Astrocyte (in vitro differentiated cells and primary cell): ENCODE data around the gene TMEM222. TPM values are rescaled to one million over a fixed set of nuclear protein-coding genes. Genes with fewer than 3 reads are reported as not detected.
A peak's percentile ranks its signal among the peaks of the same experiment; 100 is the strongest.

Source experiments
- DNase-seq: peaks from one replicate; pipeline ENCODE4 v3.0.0-alpha.2; 2010; ENCODE audit warnings: low read depth
- FAIRE-seq: peaks from 2 replicates; lab custom pipeline; 2011; peaks lifted over from hg19 to GRCh38; lab: Jason Lieb, UNC
- H2AFZ ChIP-seq: 2 replicates; pipeline ENCODE4 v1.6.0; 2012; ENCODE audit warnings: low read depth, low read length, inconsistent platforms
- H3K27ac ChIP-seq: 2 replicates; pipeline ENCODE4 v1.5.1; 2011; ENCODE audit warnings: low read depth, low read length, inconsistent platforms
- H3K27me3 ChIP-seq: 2 replicates; pipeline ENCODE4 v1.6.0; 2011; ENCODE audit warnings: low read length, inconsistent platforms; ENCODE audit not compliant: insufficient read depth
- H3K36me3 ChIP-seq: 2 replicates; pipeline ENCODE4 v1.5.1; 2011; ENCODE audit warnings: low read length, inconsistent platforms; ENCODE audit not compliant: insufficient read depth
- H3K4me1 ChIP-seq: 2 replicates; pipeline ENCODE4 v1.5.1; 2011; ENCODE audit warnings: low read length, inconsistent platforms; ENCODE audit not compliant: insufficient read depth
- H3K4me2 ChIP-seq: 2 replicates; pipeline ENCODE4 v1.6.0; 2012; ENCODE audit warnings: low read length, inconsistent platforms
- H3K4me3 ChIP-seq: 2 replicates; pipeline ENCODE4 v1.5.1; 2011; ENCODE audit warnings: low read depth, mild to moderate bottlenecking, low read length, inconsistent platforms; ENCODE audit not compliant: insufficient read depth
- H3K79me2 ChIP-seq: 2 replicates; pipeline ENCODE4 v1.6.0; 2012; ENCODE audit warnings: mild to moderate bottlenecking, low read length, inconsistent platforms; ENCODE audit not compliant: insufficient read depth
- H3K9ac ChIP-seq: 2 replicates; pipeline ENCODE4 v1.6.0; 2012; ENCODE audit warnings: mild to moderate bottlenecking, low read length, inconsistent platforms
- H3K9me3 ChIP-seq: 2 replicates; pipeline ENCODE4 v1.5.1; 2012; ENCODE audit warnings: low read depth, mild to moderate bottlenecking, low read length, inconsistent platforms; ENCODE audit not compliant: insufficient read depth
- H4K20me1 ChIP-seq: 2 replicates; pipeline ENCODE4 v1.6.0; 2012; ENCODE audit warnings: low read length, inconsistent platforms; ENCODE audit not compliant: insufficient read depth
- H3K27ac Mint-ChIP-seq: one replicate; pipeline ENCODE4 v1.8.0; 2021; ENCODE audit warnings: mild to moderate bottlenecking, mixed read lengths; ENCODE audit not compliant: unreplicated experiment
- H3K27me3 Mint-ChIP-seq: one replicate; pipeline ENCODE4 v1.8.0; 2021; ENCODE audit warnings: low read depth, mixed read lengths; ENCODE audit not compliant: unreplicated experiment
- H3K36me3 Mint-ChIP-seq: one replicate; pipeline ENCODE4 v1.8.0; 2021; ENCODE audit warnings: low read depth, mixed read lengths; ENCODE audit not compliant: unreplicated experiment
- H3K4me1 Mint-ChIP-seq: one replicate; pipeline ENCODE4 v1.8.0; 2021; ENCODE audit warnings: low read depth, mixed read lengths; ENCODE audit not compliant: unreplicated experiment
- H3K4me3 Mint-ChIP-seq: one replicate; pipeline ENCODE4 v1.8.0; 2021; ENCODE audit warnings: mild to moderate bottlenecking, moderate library complexity, mixed read lengths; ENCODE audit not compliant: unreplicated experiment
- H3K9me3 Mint-ChIP-seq: one replicate; pipeline ENCODE4 v1.8.0; 2021; ENCODE audit warnings: mild to moderate bottlenecking, mixed read lengths; ENCODE audit not compliant: unreplicated experiment
- EZH2 ChIP-seq: IDR thresholded peaks from 2 replicates; pipeline ENCODE4 v1.6.1; 2012; ENCODE audit warnings: mild to moderate bottlenecking, low read length, inconsistent platforms; ENCODE audit not compliant: insufficient read depth
- total RNA-seq: library from RNA; stranded (reverse); gene quantifications from 2 replicates; pipeline ENCODE4 v1.2.1, GENCODE V29; 2021
- TF ChIP-seq, protein P1 (sequence below): IDR thresholded peaks from 2 replicates; pipeline ENCODE4 v1.5.1; 2011; ENCODE audit warnings: low read depth, mild to moderate bottlenecking, inconsistent platforms, low read length, moderate library complexity; ENCODE audit not compliant: insufficient read depth

The TMEM222 gene
- total RNA-seq, 1 donor from 2014 or later = 46.0 TPM

DNA sequence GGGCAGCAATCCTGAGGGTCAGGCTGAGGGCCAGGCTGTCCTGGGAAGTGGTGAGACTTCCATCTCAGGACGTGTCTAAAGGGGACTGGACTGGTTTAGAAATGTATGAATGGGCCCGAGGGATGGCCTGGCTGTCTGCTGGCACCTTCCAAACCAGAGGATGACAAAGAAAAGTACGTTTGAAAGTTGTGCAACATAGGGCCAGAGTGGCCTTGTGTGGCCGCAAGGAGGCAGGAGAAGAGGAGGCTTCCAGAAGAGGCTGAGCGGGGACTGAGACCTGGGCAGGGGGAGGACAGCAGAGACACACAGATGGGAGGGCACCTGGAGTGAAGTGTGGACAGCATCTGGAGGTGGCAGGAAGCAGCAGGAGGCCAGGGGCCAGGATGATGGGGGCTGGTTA, 17.2 kb downstream of the TMEM222 start:
- no peak overlapping the region for H3K27ac ChIP-seq
- H2AFZ ChIP-seq = no peak overlapping the region
- no peaks in the 10 kb centered on the region for H3K9me3 ChIP-seq
- H3K4me3 Mint-ChIP-seq = no peak overlapping the region
- no peak overlapping the region for H3K4me2 ChIP-seq
- peaks cover 30% of the 10 kb centered on the region for H3K4me1 Mint-ChIP-seq
- H4K20me1 ChIP-seq = no peaks in the 10 kb centered on the region
- H3K36me3 ChIP-seq = peaks cover 5% of the 10 kb centered on the region
- H3K4me1 ChIP-seq = peaks cover 16% of the 10 kb centered on the region
- peak overlapping the region; percentile 4 for H3K27ac Mint-ChIP-seq
- H3K36me3 Mint-ChIP-seq = peaks cover 13% of the 10 kb centered on the region
- no peak for FAIRE-seq
- no peak for DNase-seq
- H3K9ac ChIP-seq = no peak overlapping the region
- no peaks in the 10 kb centered on the region for H3K9me3 Mint-ChIP-seq
- H3K79me2 ChIP-seq = no peaks in the 10 kb centered on the region
- no peak overlapping the region for H3K4me3 ChIP-seq
- no peaks in the 10 kb centered on the region for H3K27me3 ChIP-seq
- H3K27me3 Mint-ChIP-seq = no peaks in the 10 kb centered on the region
- TF ChIP-seq EZH2 = no peak
- TF ChIP-seq, protein P1, sequence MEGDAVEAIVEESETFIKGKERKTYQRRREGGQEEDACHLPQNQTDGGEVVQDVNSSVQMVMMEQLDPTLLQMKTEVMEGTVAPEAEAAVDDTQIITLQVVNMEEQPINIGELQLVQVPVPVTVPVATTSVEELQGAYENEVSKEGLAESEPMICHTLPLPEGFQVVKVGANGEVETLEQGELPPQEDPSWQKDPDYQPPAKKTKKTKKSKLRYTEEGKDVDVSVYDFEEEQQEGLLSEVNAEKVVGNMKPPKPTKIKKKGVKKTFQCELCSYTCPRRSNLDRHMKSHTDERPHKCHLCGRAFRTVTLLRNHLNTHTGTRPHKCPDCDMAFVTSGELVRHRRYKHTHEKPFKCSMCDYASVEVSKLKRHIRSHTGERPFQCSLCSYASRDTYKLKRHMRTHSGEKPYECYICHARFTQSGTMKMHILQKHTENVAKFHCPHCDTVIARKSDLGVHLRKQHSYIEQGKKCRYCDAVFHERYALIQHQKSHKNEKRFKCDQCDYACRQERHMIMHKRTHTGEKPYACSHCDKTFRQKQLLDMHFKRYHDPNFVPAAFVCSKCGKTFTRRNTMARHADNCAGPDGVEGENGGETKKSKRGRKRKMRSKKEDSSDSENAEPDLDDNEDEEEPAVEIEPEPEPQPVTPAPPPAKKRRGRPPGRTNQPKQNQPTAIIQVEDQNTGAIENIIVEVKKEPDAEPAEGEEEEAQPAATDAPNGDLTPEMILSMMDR = no peak

DNA sequence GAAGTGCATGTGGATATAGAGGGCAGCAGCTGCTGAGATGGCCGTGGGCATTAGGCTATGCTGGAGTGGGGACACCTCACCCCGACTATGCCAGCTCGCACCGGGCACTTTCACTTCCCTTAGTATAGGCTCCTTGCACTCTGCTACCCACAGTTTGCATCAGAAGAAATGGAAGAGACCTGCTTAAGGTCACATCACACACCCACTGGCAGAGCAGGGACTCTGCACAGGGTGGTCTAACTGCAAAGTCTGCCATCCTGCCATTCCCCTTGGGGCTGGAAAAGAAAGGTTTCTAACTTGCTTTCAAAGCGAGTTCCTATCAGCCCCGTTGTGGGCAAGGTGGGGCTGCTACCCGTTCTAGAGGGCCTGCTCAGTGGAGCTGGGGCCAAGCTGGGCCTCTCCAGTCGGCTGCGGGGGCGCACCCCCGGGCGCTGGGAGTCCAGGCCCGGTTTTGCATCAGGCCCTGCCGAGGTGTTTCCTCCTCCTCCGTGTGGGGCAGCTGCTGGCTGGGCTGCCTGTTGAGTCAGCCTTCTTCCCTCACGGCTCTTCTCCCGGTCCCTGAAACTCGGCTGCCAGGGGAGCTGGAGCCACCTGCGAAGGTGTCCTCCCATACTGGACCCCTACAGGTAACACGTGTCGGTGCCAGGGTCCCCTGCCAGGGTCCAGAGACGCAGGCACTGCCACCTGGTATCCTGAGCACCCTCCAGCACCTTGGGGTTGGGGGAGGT, 19.7 kb downstream of the TMEM222 start, which contains the start of gene SYTL1:
SYTL1 (plus strand) TSS at position 498 of the 728 bp plus-strand sequence. CDS start 3,313 bp downstream, outside the sequence.
- no peaks in the 10 kb centered on the region for H3K27me3 ChIP-seq
- peak within 1 kb of the TSS; percentile 64 for H3K4me2 ChIP-seq
- H3K9ac ChIP-seq = no peak within 1 kb of the TSS
- H3K79me2 ChIP-seq = no peaks in the 10 kb centered on the region
- H3K4me1 Mint-ChIP-seq = peaks cover 30% of the 10 kb centered on the region
- H2AFZ ChIP-seq = peak within 1 kb of the TSS; percentile 44
- H3K9me3 ChIP-seq = no peaks in the 10 kb centered on the region
- H3K27ac ChIP-seq = no peak within 1 kb of the TSS
- H3K27ac Mint-ChIP-seq = peak within 1 kb of the TSS; percentile 62
- FAIRE-seq (no peak), DNase-seq (peak; percentile 53)
- peak within 1 kb of the TSS; percentile 75 for H3K4me3 Mint-ChIP-seq
- TF ChIP-seq, protein P1 = no peak
- no peak for TF ChIP-seq EZH2
- no peaks in the 10 kb centered on the region for H3K9me3 Mint-ChIP-seq
- peaks cover 16% of the 10 kb centered on the region for H3K4me1 ChIP-seq
- H4K20me1 ChIP-seq = no peaks in the 10 kb centered on the region
- H3K27me3 Mint-ChIP-seq = peaks cover 3% of the 10 kb centered on the region
- no peaks in the 10 kb centered on the region for H3K36me3 ChIP-seq
- peak within 1 kb of the TSS; percentile 3 for H3K4me3 ChIP-seq
- H3K36me3 Mint-ChIP-seq = peaks cover 5% of the 10 kb centered on the region

DNA sequence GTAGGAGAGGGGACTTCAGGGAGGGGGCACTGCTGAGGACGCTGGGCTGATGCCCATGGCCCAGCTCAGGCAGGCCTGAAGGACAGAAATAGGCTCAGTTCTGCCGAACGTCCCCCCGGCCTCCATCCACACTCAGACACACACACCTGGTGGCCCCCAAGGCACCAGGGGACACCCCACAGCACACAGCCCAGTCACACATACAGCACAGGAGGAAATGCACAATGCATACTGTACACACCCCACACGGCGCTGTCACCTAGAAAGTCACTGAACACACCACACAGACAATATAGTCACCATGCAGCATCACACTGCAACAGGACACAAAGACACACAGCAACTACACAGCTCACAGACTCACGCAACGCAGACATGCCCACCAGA, 20.4 kb downstream of the TMEM222 start:
- no peak overlapping the region for H2AFZ ChIP-seq
- H3K4me3 Mint-ChIP-seq = peak overlapping the region; percentile 75

More for the DNA sequence above, 20.4 kb downstream of the TMEM222 start:
- no peak overlapping the region for H3K27ac ChIP-seq
- H3K79me2 ChIP-seq = no peaks in the 10 kb centered on the region
- H3K36me3 ChIP-seq = no peaks in the 10 kb centered on the region
- H3K9me3 ChIP-seq = no peaks in the 10 kb centered on the region
- H3K4me2 ChIP-seq = peak overlapping the region; percentile 64
- Mint-ChIP-seq H3K9me3 (no peaks in the 10 kb centered on the region), H3K27ac (peak overlapping the region; percentile 41), H3K27me3 (peaks cover 3% of the 10 kb centered on the region), H3K36me3 (peaks cover 6% of the 10 kb centered on the region), H3K4me1 (peaks cover 35% of the 10 kb centered on the region)
- FAIRE-seq = no peak
- H4K20me1 ChIP-seq = no peaks in the 10 kb centered on the region
- TF ChIP-seq EZH2 = no peak
- TF ChIP-seq, protein P1 = no peak
- DNase-seq = no peak
- no peak overlapping the region for H3K4me3 ChIP-seq
- H3K9ac ChIP-seq = no peak overlapping the region
- H3K4me1 ChIP-seq = peaks cover 16% of the 10 kb centered on the region
- no peaks in the 10 kb centered on the region for H3K27me3 ChIP-seq
